SK-N-SH treated with all-trans-retinoic acid at 6 μM for 48 hours (cell line): ENCODE results near the gene YEATS2.

Experiments
- ATAC-seq: fragments of 200-7000 bp; cut with Tn5 transposase; 3 replicates; pipeline ENCODE4 v1.9.1; 2020; ENCODE audit warnings: mild to moderate bottlenecking, moderate library complexity
- ARNTL ChIP-seq: fragments of 450-650 bp; formaldehyde crosslinking; IDR thresholded peaks from 2 replicates; pipeline ENCODE4 v1.5.0; 2020; ENCODE audit warnings: low read depth, mild to moderate bottlenecking, moderate library complexity, borderline replicate concordance
- BACH2 ChIP-seq: fragments of 250-450 bp; sonication (Bioruptor Pico); IDR thresholded peaks from 2 replicates; pipeline ENCODE4 v1.9.0; 2021; ENCODE audit warnings: mild to moderate bottlenecking, borderline replicate concordance
- CREB5 ChIP-seq: fragments of 250-450 bp; sonication (Bioruptor Pico); IDR thresholded peaks from 2 replicates; pipeline ENCODE4 v1.5.1; 2020; ENCODE audit warnings: low read depth, mild to moderate bottlenecking, moderate library complexity
- CSDC2 ChIP-seq: fragments of 250-450 bp; sonication (Bioruptor Pico); IDR thresholded peaks from 2 replicates; pipeline ENCODE4 v1.5.0; 2020; ENCODE audit warnings: mild to moderate bottlenecking, moderate library complexity
- CSRNP3 ChIP-seq: fragments of 250-450 bp; sonication (Bioruptor Pico); IDR thresholded peaks from 2 replicates; pipeline ENCODE4 v1.5.1; 2021; ENCODE audit warnings: mild to moderate bottlenecking, moderate library complexity
- ESRRG ChIP-seq: fragments of 250-450 bp; sonication (Bioruptor Pico); IDR thresholded peaks from 2 replicates; pipeline ENCODE4 v1.6.1; 2021; ENCODE audit warnings: mild to moderate bottlenecking
- ISL1 ChIP-seq: fragments of 250-450 bp; sonication (Bioruptor Pico); IDR thresholded peaks from 2 replicates; pipeline ENCODE4 v2.1.2; 2022; ENCODE audit warnings: mild to moderate bottlenecking, moderate library complexity
- OSR1 ChIP-seq: fragments of 250-450 bp; sonication (Bioruptor Pico); IDR thresholded peaks from 2 replicates; pipeline ENCODE4 v1.8.0; 2022; ENCODE audit warnings: moderate library complexity, mild to moderate bottlenecking, inconsistent platforms
- PATZ1 ChIP-seq: fragments of 250-450 bp; sonication (Bioruptor Pico); IDR thresholded peaks from 2 replicates; pipeline ENCODE4 v1.8.0; 2020; ENCODE audit warnings: mild to moderate bottlenecking, moderate library complexity, borderline replicate concordance
- PPARA ChIP-seq: fragments of 250-450 bp; sonication (Bioruptor Pico); IDR thresholded peaks from 2 replicates; pipeline ENCODE4 v1.5.0; 2020; ENCODE audit warnings: mild to moderate bottlenecking, borderline replicate concordance
- RARB ChIP-seq: fragments of 250-450 bp; sonication (Bioruptor Pico); IDR thresholded peaks from 2 replicates; pipeline ENCODE4 v1.8.0; 2021; ENCODE audit warnings: mild to moderate bottlenecking, moderate library complexity
- SNAI2 ChIP-seq: fragments of 250-450 bp; sonication (Bioruptor Pico); IDR thresholded peaks from 2 replicates; pipeline ENCODE4 v1.5.0; 2020; ENCODE audit warnings: mild to moderate bottlenecking, moderate library complexity
- TCF4 ChIP-seq: fragments of 250-450 bp; sonication (Bioruptor Pico); IDR thresholded peaks from 2 replicates; pipeline ENCODE4 v1.8.0; 2021; ENCODE audit warnings: mild to moderate bottlenecking, moderate library complexity, borderline replicate concordance
- TOX ChIP-seq: fragments of 250-450 bp; sonication (Bioruptor Pico); IDR thresholded peaks from 2 replicates; pipeline ENCODE4 v1.8.0; 2021; ENCODE audit warnings: mild to moderate bottlenecking, moderate library complexity, borderline replicate concordance
- ZC3H10 ChIP-seq: fragments of 250-450 bp; sonication (Bioruptor Pico); IDR thresholded peaks from 2 replicates; pipeline ENCODE4 v1.5.1; 2021; ENCODE audit warnings: mild to moderate bottlenecking, moderate library complexity
- ZFP3 ChIP-seq: fragments of 250-450 bp; sonication (Bioruptor Pico); IDR thresholded peaks from 2 replicates; pipeline ENCODE4 v1.5.0; 2020; ENCODE audit warnings: mild to moderate bottlenecking, moderate library complexity
- ZNF565 ChIP-seq: fragments of 450-650 bp; formaldehyde crosslinking; conservative IDR thresholded peaks from 2 replicates; pipeline ENCODE4 v1.5.0; 2020; ENCODE audit warnings: low read depth, mild to moderate bottlenecking, moderate library complexity
- ZNF70 ChIP-seq: fragments of 450-650 bp; formaldehyde crosslinking; IDR thresholded peaks from 2 replicates; pipeline ENCODE4 v1.5.0; 2020; ENCODE audit warnings: mild to moderate bottlenecking, moderate library complexity
- ZNF8 ChIP-seq: fragments of 450-650 bp; formaldehyde crosslinking; IDR thresholded peaks from 2 replicates; pipeline ENCODE4 v1.5.0; 2020; ENCODE audit warnings: mild to moderate bottlenecking, moderate library complexity
- TF ChIP-seq, protein P1 (sequence below): fragments of 250-450 bp; sonication (Bioruptor Pico); IDR thresholded peaks from 2 replicates; pipeline ENCODE4 v1.8.0; 2021; ENCODE audit warnings: low read depth, mild to moderate bottlenecking, moderate library complexity, borderline replicate concordance

YEATS2 gene

GRCh38 chr3:183810643-183811594, 113.3 kb downstream of the YEATS2 start:
- ATAC-seq = no peak
- TF ChIP-seq ZNF8 (CRISPR knock-in tag) = no peak

- no peak for TF ChIP-seq SNAI2
- TF ChIP-seq, protein P1, sequence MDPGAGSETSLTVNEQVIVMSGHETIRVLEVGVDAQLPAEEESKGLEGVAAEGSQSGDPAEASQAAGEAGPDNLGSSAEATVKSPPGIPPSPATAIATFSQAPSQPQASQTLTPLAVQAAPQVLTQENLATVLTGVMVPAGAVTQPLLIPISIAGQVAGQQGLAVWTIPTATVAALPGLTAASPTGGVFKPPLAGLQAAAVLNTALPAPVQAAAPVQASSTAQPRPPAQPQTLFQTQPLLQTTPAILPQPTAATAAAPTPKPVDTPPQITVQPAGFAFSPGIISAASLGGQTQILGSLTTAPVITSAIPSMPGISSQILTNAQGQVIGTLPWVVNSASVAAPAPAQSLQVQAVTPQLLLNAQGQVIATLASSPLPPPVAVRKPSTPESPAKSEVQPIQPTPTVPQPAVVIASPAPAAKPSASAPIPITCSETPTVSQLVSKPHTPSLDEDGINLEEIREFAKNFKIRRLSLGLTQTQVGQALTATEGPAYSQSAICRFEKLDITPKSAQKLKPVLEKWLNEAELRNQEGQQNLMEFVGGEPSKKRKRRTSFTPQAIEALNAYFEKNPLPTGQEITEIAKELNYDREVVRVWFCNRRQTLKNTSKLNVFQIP (CRISPR knock-in tag) = no peak
- no peak for TF ChIP-seq RARB (CRISPR knock-in tag)
- TF ChIP-seq PATZ1 = no peak
- no peak for TF ChIP-seq PPARA (CRISPR knock-in tag)
- no peak for TF ChIP-seq CSDC2 (CRISPR knock-in tag)
- no peak for TF ChIP-seq ISL1 (CRISPR knock-in tag)
- TF ChIP-seq ZNF70 (CRISPR knock-in tag) = no peak
- no peak for TF ChIP-seq ZNF565 (CRISPR knock-in tag)
- no peak for TF ChIP-seq OSR1 (CRISPR knock-in tag)
- TF ChIP-seq TCF4 (CRISPR knock-in tag) = no peak
- TF ChIP-seq BACH2 (CRISPR knock-in tag) = no peak
- no peak for TF ChIP-seq ZFP3
- no peak for TF ChIP-seq TOX (CRISPR knock-in tag)
- TF ChIP-seq ARNTL (CRISPR knock-in tag) = no peak
- TF ChIP-seq ZNF8 (CRISPR knock-in tag) = no peak
- no peak for TF ChIP-seq ESRRG
- ATAC-seq = no peak
Measured at GRCh38 chr3:183811638-183812037, 114.0 kb downstream of the YEATS2 start.

DNA sequence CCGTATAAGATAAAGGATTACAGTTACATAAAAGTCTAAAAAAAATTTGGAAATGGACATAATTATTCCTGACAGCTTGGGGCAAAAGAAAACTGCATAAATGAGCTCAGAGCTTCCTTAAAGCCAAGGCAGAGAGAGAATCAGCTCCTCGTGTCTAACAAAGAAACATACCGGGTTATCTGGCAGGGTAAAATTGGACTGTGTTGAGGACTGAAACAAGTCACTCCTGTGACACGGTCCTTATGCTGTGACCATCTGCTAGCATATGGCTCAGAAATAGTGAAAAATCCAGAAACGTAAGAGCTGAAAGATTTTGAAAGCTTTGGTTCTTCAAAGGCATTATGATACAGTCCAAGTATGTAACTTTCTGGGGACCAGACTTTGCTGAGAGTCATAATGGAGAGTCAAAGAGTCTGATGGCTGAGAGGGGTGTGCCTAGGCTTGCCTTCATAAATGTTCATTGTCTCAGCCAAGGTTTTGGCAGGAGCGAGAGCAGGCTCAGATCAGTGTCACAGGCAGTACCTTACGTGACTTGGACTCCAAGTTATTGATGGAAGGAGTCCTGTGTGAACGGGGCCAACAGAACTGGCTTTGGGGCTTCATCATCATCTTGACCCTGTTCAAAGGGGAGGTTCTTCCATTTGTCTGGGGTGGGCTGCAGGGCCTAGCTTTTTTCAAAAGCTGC, 115.3 kb downstream of the YEATS2 start:
- ATAC-seq = no peak

More for the DNA sequence above, 115.3 kb downstream of the YEATS2 start:
- TF ChIP-seq PPARA (CRISPR knock-in tag) (no peak), CSRNP3 (no peak), ZC3H10 (CRISPR knock-in tag) (no peak), ZNF565 (CRISPR knock-in tag) (no peak), CREB5 (CRISPR knock-in tag) (no peak)
